NCI-H1417 (cell line): Measurements from ENCODE around the gene KANTR.

Experiments used
- DNase-seq, 3 experiments: peaks; one replicate each; lab custom pipeline; 2025; lab: John Stamatoyannopoulos, UW

The KANTR gene

GRCh38 chrX:53093748-53094581 is at the start of gene KANTR:
TSS of gene KANTR (plus strand) at chrX:53094142. CDS start at chrX:53124273, 30,131 bp downstream.
- DNase-seq = peak; percentile 90 to 98 (median 94)

GRCh38 chrX:53044995-53045394 is 48.9 kb upstream of the KANTR start:
- DNase-seq = peak in 2 of 3 experiments; percentile 21 to 54

- DNase-seq = peak in 2 of 3 experiments; percentile 6 to 45
Measured at GRCh38 chrX:53047228-53047627, 46.7 kb upstream of the KANTR start.

GRCh38 chrX:53048169-53049126 is 45.5 kb upstream of the KANTR start, which contains the start of gene GPR173:
TSS of gene GPR173 (plus strand) at chrX:53048789. CDS start at chrX:53076622, 27,833 bp downstream.
- DNase-seq = peak; percentile 18 to 90 (median 89)

- DNase-seq = peak in 2 of 3 experiments; percentile 29 to 41
Measured at GRCh38 chrX:53049127-53049517, 44.8 kb upstream of the KANTR start.

- DNase-seq = no peak
Measured at GRCh38 chrX:53050841-53051240, 43.1 kb upstream of the KANTR start.

- DNase-seq = no peak
Measured at GRCh38 chrX:53055244-53055849, 38.6 kb upstream of the KANTR start.

- no peak for DNase-seq
Measured at GRCh38 chrX:53056292-53056691, 37.6 kb upstream of the KANTR start.

- no peak for DNase-seq
Measured at GRCh38 chrX:53065104-53065503, 28.8 kb upstream of the KANTR start.

- DNase-seq = no peak
Measured at GRCh38 chrX:53071064-53071463, 22.9 kb upstream of the KANTR start.

- peak; percentile 71 to 92 (median 90) for DNase-seq
Measured at GRCh38 chrX:53071604-53072417, 22.1 kb upstream of the KANTR start.

GRCh38 chrX:53072418-53073114 is 21.4 kb upstream of the KANTR start:
- peak in 2 of 3 experiments; percentile 47 to 60 for DNase-seq

- DNase-seq = peak in 2 of 3 experiments; percentile 66 to 83
Measured at GRCh38 chrX:53073115-53073586, 20.8 kb upstream of the KANTR start.

GRCh38 chrX:53075011-53075410 is 18.9 kb upstream of the KANTR start:
- DNase-seq = peak in 1 of 3 experiments; percentile 26

GRCh38 chrX:53076671-53077070 is 17.3 kb upstream of the KANTR start:
- no peak for DNase-seq

GRCh38 chrX:53077207-53078197 is 16.4 kb upstream of the KANTR start:
- no peak for DNase-seq

- no peak for DNase-seq
Measured at GRCh38 chrX:53078943-53079342, 15.0 kb upstream of the KANTR start.

- peak in 1 of 3 experiments; percentile 39 for DNase-seq
Measured at GRCh38 chrX:53080628-53081580, 13.0 kb upstream of the KANTR start.
